Measurements from ENCODE around the gene CPD. TPM values are rescaled to one million over a fixed set of nuclear protein-coding genes. Genes with fewer than 3 reads are reported as not detected.

Gene CPD
- total and polyA plus RNA-seq, 2 of the 13 experiments (the other 11 are each of a cell fraction or from before 2014, with no cell fraction given): 46.1 to 72.3 TPM

- no peak for TF ChIP-seq DNMT3B (CRISPR knock-in tag; conservative IDR thresholded peaks at IDR 0.05)
- TF ChIP-seq PRDM10 (CRISPR knock-in tag; IDR thresholded peaks at IDR 0.05; ENCODE audit: low read depth): no peak
- TF ChIP-seq KDM6A (CRISPR knock-in tag; IDR thresholded peaks at IDR 0.05; ENCODE audit: low read depth): no peak
- no peak for TF ChIP-seq GFI1 (CRISPR knock-in tag; IDR thresholded peaks at IDR 0.05; ENCODE audit: borderline replicate concordance)
- no peak for TF ChIP-seq CENPX (CRISPR knock-in tag; IDR thresholded peaks at IDR 0.05)
- no peak for TF ChIP-seq GPBP1L1 (CRISPR knock-in tag; IDR thresholded peaks at IDR 0.05)
- no peak for TF ChIP-seq HIVEP1 (CRISPR knock-in tag; IDR thresholded peaks at IDR 0.05)
- no peak for TF ChIP-seq ZKSCAN1 (IDR thresholded peaks at IDR 0.05; ENCODE audit: low read length)
- no peak for TF ChIP-seq ZNF251 (CRISPR knock-in tag; IDR thresholded peaks at IDR 0.05)
- TF ChIP-seq KDM3A (CRISPR knock-in tag; IDR thresholded peaks at IDR 0.05; ENCODE audit: low read depth): no peak
- TF ChIP-seq MLX (CRISPR knock-in tag; IDR thresholded peaks at IDR 0.05): no peak
- no peak for TF ChIP-seq SYNCRIP (IDR thresholded peaks at IDR 0.05; ENCODE audit: insufficient read depth, low read depth, low read length)
- no peak for TF ChIP-seq PITX1 (CRISPR knock-in tag; IDR thresholded peaks at IDR 0.05)
- TF ChIP-seq NCOA2 (CRISPR knock-in tag; IDR thresholded peaks at IDR 0.05): no peak
- no peak for TF ChIP-seq POGK (CRISPR knock-in tag; conservative IDR thresholded peaks at IDR 0.05)
- TF ChIP-seq ZFP36L2 (CRISPR knock-in tag; IDR thresholded peaks at IDR 0.05): no peak
- TF ChIP-seq ISL2 (CRISPR knock-in tag; IDR thresholded peaks at IDR 0.05): no peak
- no peak for TF ChIP-seq SRY (CRISPR knock-in tag; IDR thresholded peaks at IDR 0.05)
- Histone ChIP-seq H2AFZ (ENCODE audit: low read length) (no peak overlapping the region), H3K4me1 (ENCODE audit: insufficient read depth, low read length) (no peaks in the 10 kb centered on the region), H3K36me3 (replicated peaks in 1 of 2; ENCODE audit: control insufficient read depth in 1 of 2, insufficient read depth in 2 of 2, low read length in 2 of 2) (peaks cover 9 to 30% of the 10 kb centered on the region in 2 experiments), H3K9ac (ENCODE audit: insufficient read depth, low read depth, low read length) (no peak overlapping the region), H3K4me3 (replicated peaks in 1 of 3; ENCODE audit: insufficient read depth in 1 of 3, low read depth in 2 of 3, low read length in 3 of 3) (no peak overlapping the region), H3K4me2 (ENCODE audit: low read depth, low read length) (no peak overlapping the region), H3K27ac (ENCODE audit: extremely low read length, insufficient read depth, low read length) (no peak overlapping the region), H3K9me3 (ENCODE audit: low read length) (no peaks in the 10 kb centered on the region), H3K27me3 (ENCODE audit: control insufficient read depth in 1 of 2, insufficient read depth in 2 of 2, low read length in 2 of 2) (no peaks in the 10 kb centered on the region), H3K79me2 (ENCODE audit: insufficient read depth, low read length) (no peaks in the 10 kb centered on the region), H4K20me1 (ENCODE audit: insufficient read depth, low read length) (no peaks in the 10 kb centered on the region)
- CTCF ChIA-PET (ENCODE audit: low intra/inter-chr PET ratio, low total read pairs): no interaction called here
- no peak for DNase-seq (ENCODE audit: low spot score)
- POLR2A ChIA-PET: interaction anchor here (0.6 kb wide), 1 partner anchor 68 kb away, joined by 3 read pairs; no protein-coding TSS in a partner anchor
- FAIRE-seq: no peak
- no TSS peak for BruUV-seq (replicated peaks)
- no peak for ATAC-seq
- WGBS (ENCODE audit: low lambda C conversion rate): 100% methylated on average over 1 of the region's 1 CpG
- intact Hi-C loops (cut with micrococcal nuclease; ENCODE audit: unreplicated experiment) (no loop called here), in situ Hi-C loops (cut with HindIII; ENCODE audit: extremely low pct_ligation_motif_present, low pct_unique_long_range_greater_than_20kb) (no loop called here)
These were observed 127.8 kb downstream of the CPD start for GRCh38 chr17:30506481-30506880.
